Liver (tissue), 9 donors: Measurements from ENCODE around the gene UQCR11. TPM values are rescaled to one million over a fixed set of nuclear protein-coding genes. Genes with fewer than 3 reads are reported as not detected.

Experiments used
- DNase-seq: peaks from one replicate; pipeline ENCODE4 v3.0.0-alpha.2; 2017; ENCODE audit warnings: low spot score
- H3K27ac ChIP-seq, 2 donors: one replicate each; pipeline ENCODE4 v1.7.0; 2013; ENCODE audit warnings: inconsistent platforms in 2 of 2, low read length in 2 of 2, control low read depth in 1 of 2, low read depth in 1 of 2, mild to moderate bottlenecking in 1 of 2
- H3K27me3 ChIP-seq, 4 donors: one replicate each; pipeline versions ENCODE4 v1.6.1 to v1.7.0; 2013; ENCODE audit warnings: low read length in 3 of 4, inconsistent platforms in 1 of 4, mild to moderate bottlenecking in 1 of 4, moderate library complexity in 1 of 4; ENCODE audit not compliant: control insufficient read depth in 4 of 4, insufficient read depth in 4 of 4
- H3K36me3 ChIP-seq, 4 donors: one replicate each; pipeline versions ENCODE4 v1.6.1 to v1.7.0; 2013; ENCODE audit warnings: low read length in 3 of 4, mild to moderate bottlenecking in 3 of 4, low read depth in 1 of 4, moderate library complexity in 1 of 4; ENCODE audit not compliant: control insufficient read depth in 4 of 4, insufficient read depth in 3 of 4
- H3K4me1 ChIP-seq, 4 donors: one replicate each; pipeline versions ENCODE4 v1.6.1 to v1.7.0; 2013; ENCODE audit warnings: low read length in 3 of 4, mild to moderate bottlenecking in 3 of 4, moderate library complexity in 1 of 4; ENCODE audit not compliant: control insufficient read depth in 4 of 4, insufficient read depth in 4 of 4
- H3K4me3 ChIP-seq, 3 donors: one replicate each; pipeline versions ENCODE4 v1.6.1 to v1.7.0; 2013; ENCODE audit warnings: low read length in 3 of 3, control low read depth in 1 of 3, low read depth in 1 of 3, mild to moderate bottlenecking in 1 of 3
- H3K9ac ChIP-seq, 2 donors: one replicate each; pipeline ENCODE4 v1.7.0; 2013; ENCODE audit warnings: low read length in 2 of 2, mild to moderate bottlenecking in 2 of 2, moderate library complexity in 2 of 2, control low read depth in 1 of 2, low read depth in 1 of 2
- H3K9me3 ChIP-seq, 4 donors: one replicate each; pipeline versions ENCODE4 v1.6.1 to v1.7.0; 2013; ENCODE audit warnings: low read length in 3 of 4; ENCODE audit not compliant: control insufficient read depth in 4 of 4
- ATF3 ChIP-seq: IDR thresholded peaks from 2 replicates; pipeline ENCODE4 v1.6.1; 2016; ENCODE audit warnings: antibody characterized with exemption
- CTCF ChIP-seq: fragments of 150-350 bp; IDR thresholded peaks from 2 replicates; pipeline ENCODE4 v1.5.1; 2017; ENCODE audit warnings: improper control_type of control experiment, low read depth, low read length; ENCODE audit not compliant: missing input control
- EGR1 ChIP-seq, 2 donors: IDR thresholded peaks; 2 replicates each; pipeline ENCODE4 v1.6.1; 2016 to 2018; ENCODE audit warnings: antibody characterized with exemption in 2 of 2, low read depth in 2 of 2
- FOXA1 ChIP-seq: IDR thresholded peaks from 2 replicates; pipeline ENCODE4 v1.6.1; 2016; ENCODE audit warnings: antibody characterized with exemption
- FOXA2 ChIP-seq: IDR thresholded peaks from 2 replicates; pipeline ENCODE4 v1.6.1; 2016; ENCODE audit warnings: antibody characterized with exemption
- GABPA ChIP-seq, 2 donors: IDR thresholded peaks in 1 of 2; conservative IDR thresholded peaks in 1 of 2; 2 replicates each; pipeline ENCODE4 v1.6.1; 2016; ENCODE audit warnings: antibody characterized with exemption in 2 of 2, mild to moderate bottlenecking in 1 of 2, moderate library complexity in 1 of 2
- HNF4G ChIP-seq: IDR thresholded peaks from 2 replicates; pipeline ENCODE4 v1.6.1; 2016; ENCODE audit warnings: antibody characterized with exemption
- JUND ChIP-seq, 2 donors: IDR thresholded peaks; 2 replicates each; pipeline ENCODE4 v1.6.1; 2016; ENCODE audit warnings: antibody characterized with exemption in 2 of 2
- MAX ChIP-seq: IDR thresholded peaks from 2 replicates; pipeline ENCODE4 v1.6.1; 2016; ENCODE audit warnings: antibody characterized with exemption
- NR2F2 ChIP-seq: IDR thresholded peaks from 2 replicates; pipeline ENCODE4 v1.6.1; 2016; ENCODE audit warnings: antibody characterized with exemption
- RAD21 ChIP-seq, 2 donors: IDR thresholded peaks; 2 replicates each; pipeline ENCODE4 v1.6.1; 2016; ENCODE audit warnings: antibody characterized with exemption in 2 of 2, mild to moderate bottlenecking in 2 of 2
- RXRA ChIP-seq, 2 donors: IDR thresholded peaks; 2 replicates each; pipeline ENCODE4 v1.6.1; 2017 to 2018; ENCODE audit warnings: antibody characterized with exemption in 2 of 2, mild to moderate bottlenecking in 1 of 2
- SP1 ChIP-seq: IDR thresholded peaks from 2 replicates; pipeline ENCODE4 v1.6.1; 2018; ENCODE audit warnings: antibody characterized with exemption, mild to moderate bottlenecking
- TAF1 ChIP-seq: conservative IDR thresholded peaks from 2 replicates; pipeline ENCODE4 v1.6.1; 2016; ENCODE audit warnings: antibody characterized with exemption, mild to moderate bottlenecking
- YY1 ChIP-seq: IDR thresholded peaks from 2 replicates; pipeline ENCODE4 v1.6.1; 2016; ENCODE audit warnings: antibody characterized with exemption, mild to moderate bottlenecking
- WGBS: extraction: QIAGEN DNeasy Blood & Tissue Kit; methylation state at CpG from one replicate; pipeline ENCODE4 v1.1.7; 2013; 5-methylcytosine and 5-hydroxymethylcytosine counted together
- polyA plus RNA-seq, 2 donors: library from polyadenylated mRNA; stranded (reverse) in 1 of 2; unstranded in 1 of 2; fragments of 200-250 nt in 1 of 2; fragments of >200 nt in 1 of 2; fragmentation: Nextera tagmentation in 1 of 2; extraction: Ambion mirVana in 1 of 2; gene quantifications; one replicate each; pipeline versions ENCODE4 v1.2.1 to v1.2.3, GENCODE V29; 2013 to 2015
- total RNA-seq, 2 donors: library from RNA; depleted of rRNA; stranded (reverse); fragments of >200 nt; gene quantifications; one replicate each; pipeline ENCODE4 v1.2.3, GENCODE V29; 2014
- TF ChIP-seq, protein P1 (sequence below): IDR thresholded peaks from 2 replicates; pipeline ENCODE4 v1.6.1; 2016; ENCODE audit warnings: antibody characterized with exemption, mild to moderate bottlenecking
- donor health status: healthy.
- donor health status: healthy.
- donor health status: healthy.
- donor health status: healthy.
- donor health status: healthy.

UQCR11 gene
- total and polyA plus RNA-seq, 4 donors: 23.8 to 862 (median 82.3) TPM

DNA sequence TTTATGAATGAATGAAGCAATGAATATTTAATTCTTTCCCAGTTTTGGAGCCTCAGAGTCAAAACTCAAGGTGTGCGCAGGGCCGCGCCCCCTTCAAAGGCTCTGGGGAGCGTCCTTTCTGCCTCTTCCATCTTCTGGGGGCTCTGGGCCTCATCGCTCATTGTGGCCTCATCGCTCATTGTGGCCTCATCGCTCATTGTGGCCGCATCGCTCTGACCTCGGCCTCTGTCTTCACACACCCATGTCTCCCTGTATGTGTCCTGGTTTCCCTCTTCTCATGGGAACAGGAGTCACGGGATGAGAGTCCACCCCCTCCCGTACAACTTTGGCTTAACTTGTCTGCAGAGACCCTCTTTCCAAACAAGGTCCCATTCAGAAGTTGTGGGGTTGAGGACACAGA is 33.9 kb downstream of the UQCR11 start:
- DNase-seq: no peak
- WGBS: 93% methylated on average over 12 of the region's 12 CpGs
- Histone ChIP-seq H3K36me3 (peaks cover 0 to 2% (median 0%) of the 10 kb centered on the region in 4 donors), H3K9ac (no peak overlapping the region), H3K9me3 (no peaks in the 10 kb centered on the region), H3K27me3 (no peaks in the 10 kb centered on the region), H3K4me3 (no peak overlapping the region), H3K4me1 (peaks cover 0 to 12% (median 8%) of the 10 kb centered on the region in 4 donors), H3K27ac (no peak overlapping the region)
- TF ChIP-seq YY1: no peak
- TF ChIP-seq EGR1 (IDR thresholded peaks at IDR 0.05; ENCODE audit: low read depth in 2 of 2): no peak
- TF ChIP-seq HNF4G: no peak
- no peak for TF ChIP-seq TAF1
- no peak for TF ChIP-seq NR2F2
- TF ChIP-seq MAX: no peak
- no peak for TF ChIP-seq SP1
- TF ChIP-seq, protein P1, sequence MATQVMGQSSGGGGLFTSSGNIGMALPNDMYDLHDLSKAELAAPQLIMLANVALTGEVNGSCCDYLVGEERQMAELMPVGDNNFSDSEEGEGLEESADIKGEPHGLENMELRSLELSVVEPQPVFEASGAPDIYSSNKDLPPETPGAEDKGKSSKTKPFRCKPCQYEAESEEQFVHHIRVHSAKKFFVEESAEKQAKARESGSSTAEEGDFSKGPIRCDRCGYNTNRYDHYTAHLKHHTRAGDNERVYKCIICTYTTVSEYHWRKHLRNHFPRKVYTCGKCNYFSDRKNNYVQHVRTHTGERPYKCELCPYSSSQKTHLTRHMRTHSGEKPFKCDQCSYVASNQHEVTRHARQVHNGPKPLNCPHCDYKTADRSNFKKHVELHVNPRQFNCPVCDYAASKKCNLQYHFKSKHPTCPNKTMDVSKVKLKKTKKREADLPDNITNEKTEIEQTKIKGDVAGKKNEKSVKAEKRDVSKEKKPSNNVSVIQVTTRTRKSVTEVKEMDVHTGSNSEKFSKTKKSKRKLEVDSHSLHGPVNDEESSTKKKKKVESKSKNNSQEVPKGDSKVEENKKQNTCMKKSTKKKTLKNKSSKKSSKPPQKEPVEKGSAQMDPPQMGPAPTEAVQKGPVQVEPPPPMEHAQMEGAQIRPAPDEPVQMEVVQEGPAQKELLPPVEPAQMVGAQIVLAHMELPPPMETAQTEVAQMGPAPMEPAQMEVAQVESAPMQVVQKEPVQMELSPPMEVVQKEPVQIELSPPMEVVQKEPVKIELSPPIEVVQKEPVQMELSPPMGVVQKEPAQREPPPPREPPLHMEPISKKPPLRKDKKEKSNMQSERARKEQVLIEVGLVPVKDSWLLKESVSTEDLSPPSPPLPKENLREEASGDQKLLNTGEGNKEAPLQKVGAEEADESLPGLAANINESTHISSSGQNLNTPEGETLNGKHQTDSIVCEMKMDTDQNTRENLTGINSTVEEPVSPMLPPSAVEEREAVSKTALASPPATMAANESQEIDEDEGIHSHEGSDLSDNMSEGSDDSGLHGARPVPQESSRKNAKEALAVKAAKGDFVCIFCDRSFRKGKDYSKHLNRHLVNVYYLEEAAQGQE: no peak
- no peak for TF ChIP-seq CTCF
- no peak for TF ChIP-seq ATF3

GRCh38 chr19:1570836-1571235 is 34.4 kb downstream of the UQCR11 start:
- no peak overlapping the region for H3K27ac ChIP-seq
- DNase-seq: no peak
- peaks cover 0 to 12% (median 8%) of the 10 kb centered on the region in 4 donors for H3K4me1 ChIP-seq
- WGBS: 96% methylated on average over 13 of the region's 13 CpGs
- no peak overlapping the region for H3K4me3 ChIP-seq
- TF ChIP-seq ATF3 (no peak), RAD21 (IDR thresholded peaks at IDR 0.05) (no peak), TAF1 (no peak), EGR1 (IDR thresholded peaks at IDR 0.05; ENCODE audit: low read depth in 2 of 2) (no peak), NR2F2 (no peak), HNF4G (no peak), RXRA (IDR thresholded peaks at IDR 0.05) (no peak), FOXA2 (no peak), MAX (no peak), JUND (IDR thresholded peaks at IDR 0.05) (no peak), YY1 (no peak), FOXA1 (no peak), CTCF (no peak), GABPA (IDR thresholded peaks at IDR 0.05 in 1 of 2, conservative IDR thresholded peaks at IDR 0.05 in 1 of 2) (no peak)
- TF ChIP-seq, protein P1: no peak
- no peaks in the 10 kb centered on the region for H3K27me3 ChIP-seq
- H3K9ac ChIP-seq: no peak overlapping the region
- H3K36me3 ChIP-seq: no peaks in the 10 kb centered on the region
- H3K9me3 ChIP-seq: no peaks in the 10 kb centered on the region
